ENCODE measurements around the gene MFSD1.

MFSD1 gene, protein sequence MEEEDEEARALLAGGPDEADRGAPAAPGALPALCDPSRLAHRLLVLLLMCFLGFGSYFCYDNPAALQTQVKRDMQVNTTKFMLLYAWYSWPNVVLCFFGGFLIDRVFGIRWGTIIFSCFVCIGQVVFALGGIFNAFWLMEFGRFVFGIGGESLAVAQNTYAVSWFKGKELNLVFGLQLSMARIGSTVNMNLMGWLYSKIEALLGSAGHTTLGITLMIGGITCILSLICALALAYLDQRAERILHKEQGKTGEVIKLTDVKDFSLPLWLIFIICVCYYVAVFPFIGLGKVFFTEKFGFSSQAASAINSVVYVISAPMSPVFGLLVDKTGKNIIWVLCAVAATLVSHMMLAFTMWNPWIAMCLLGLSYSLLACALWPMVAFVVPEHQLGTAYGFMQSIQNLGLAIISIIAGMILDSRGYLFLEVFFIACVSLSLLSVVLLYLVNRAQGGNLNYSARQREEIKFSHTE

DNA sequence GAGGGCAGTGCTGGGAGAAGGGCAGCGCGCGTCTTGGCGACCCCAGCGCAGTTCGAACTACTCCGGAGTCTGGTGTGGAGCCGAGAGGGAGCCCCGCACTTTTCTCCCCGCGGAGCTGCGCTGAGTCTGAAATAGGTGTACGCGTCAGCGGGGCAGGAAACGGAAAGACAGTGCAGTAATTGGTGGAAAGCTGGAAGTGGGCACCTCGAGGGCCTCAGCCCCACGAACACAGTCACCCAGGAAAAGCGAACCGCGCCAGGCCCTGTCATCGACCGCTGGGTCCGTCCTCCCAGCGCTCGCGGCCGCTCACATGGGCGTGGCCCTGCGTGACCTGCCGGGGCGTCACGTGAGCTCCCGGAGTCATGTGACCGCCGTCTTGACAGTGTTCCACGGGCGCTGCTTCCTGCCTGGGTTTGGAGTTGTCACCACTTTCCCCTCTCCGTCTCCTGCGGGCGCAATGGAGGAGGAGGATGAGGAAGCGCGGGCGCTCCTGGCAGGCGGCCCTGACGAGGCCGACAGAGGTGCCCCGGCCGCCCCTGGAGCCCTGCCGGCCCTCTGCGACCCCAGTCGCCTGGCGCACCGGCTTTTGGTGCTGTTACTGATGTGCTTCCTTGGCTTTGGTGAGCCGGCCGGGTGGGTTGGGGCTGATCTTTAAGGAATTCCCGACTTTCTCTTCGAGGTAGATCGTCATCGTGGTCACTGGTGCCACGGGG lies at the start of gene MFSD1:
MFSD1 (plus strand) TSS at position 359 of the 713 bp plus-strand sequence; CDS start at position 458, 99 bp downstream.
- Histone ChIP-seq H3K4me3 (peak within 1 kb of the TSS; percentile 64 to 96 (median 75)), H3K27ac (peak within 1 kb of the TSS; percentile 66 to 96 (median 89))

DNA sequence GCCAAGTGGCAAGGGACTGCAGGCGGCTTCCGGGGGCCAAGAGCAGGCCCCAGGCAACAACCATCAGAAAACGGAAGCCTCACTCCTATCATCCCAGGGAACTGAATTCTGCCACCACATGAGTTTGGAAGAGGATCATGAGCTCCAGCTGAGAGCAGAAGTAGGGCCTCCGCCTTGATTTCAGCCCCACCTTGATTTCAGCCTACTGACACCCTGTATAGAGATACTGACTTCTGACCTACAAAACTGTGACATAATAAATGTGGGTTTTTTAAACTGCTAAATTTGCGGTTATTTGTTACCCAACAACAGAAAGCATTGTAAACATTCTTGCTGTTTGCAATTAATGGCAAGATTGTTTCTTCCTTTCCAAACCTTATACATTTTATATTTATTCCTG lies 48.0 kb upstream of the MFSD1 start:
- no peak overlapping the region for H3K4me3 ChIP-seq
- H3K27ac ChIP-seq: no peak overlapping the region

DNA sequence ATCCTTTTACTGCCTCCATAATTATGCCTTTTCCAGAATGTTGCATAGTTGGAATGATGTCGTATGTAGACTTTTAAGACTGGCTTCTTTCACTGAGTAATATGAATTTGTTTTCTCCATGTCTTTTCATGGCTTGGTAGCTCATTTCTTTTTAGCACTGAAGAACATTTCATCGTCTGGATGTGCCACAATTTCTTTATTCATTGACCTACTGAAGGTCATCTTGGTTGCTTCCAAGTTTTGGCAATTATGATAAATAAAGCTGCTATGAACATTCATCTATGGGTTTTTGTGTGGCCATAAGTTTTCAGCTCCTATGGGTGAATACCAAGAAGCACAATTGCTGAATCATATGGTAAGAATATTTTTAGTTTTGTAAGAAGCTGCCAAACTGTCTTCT lies 46.4 kb upstream of the MFSD1 start:
- Histone ChIP-seq H3K27ac (no peak overlapping the region), H3K4me3 (no peak overlapping the region)

DNA sequence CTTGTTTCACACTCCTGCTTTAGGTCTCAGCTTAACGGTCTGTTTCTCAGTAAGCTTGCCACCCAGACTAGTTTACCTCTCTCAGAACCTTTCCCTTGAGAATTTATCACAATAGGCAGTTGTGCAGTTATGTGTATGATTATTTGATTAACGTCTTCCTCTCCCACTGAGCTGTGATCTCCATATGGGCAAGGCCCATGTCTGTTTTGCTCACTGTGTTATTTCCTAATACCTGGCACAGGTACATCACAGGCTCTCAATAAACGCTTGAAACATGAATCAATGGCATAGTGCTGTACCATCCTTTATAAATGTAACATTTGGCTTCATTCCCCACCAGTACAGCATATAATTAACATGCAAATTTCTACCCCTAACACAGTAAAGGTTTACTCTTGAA lies 40.5 kb upstream of the MFSD1 start:
- no peak overlapping the region for H3K4me3 ChIP-seq
- H3K27ac ChIP-seq: no peak overlapping the region

DNA sequence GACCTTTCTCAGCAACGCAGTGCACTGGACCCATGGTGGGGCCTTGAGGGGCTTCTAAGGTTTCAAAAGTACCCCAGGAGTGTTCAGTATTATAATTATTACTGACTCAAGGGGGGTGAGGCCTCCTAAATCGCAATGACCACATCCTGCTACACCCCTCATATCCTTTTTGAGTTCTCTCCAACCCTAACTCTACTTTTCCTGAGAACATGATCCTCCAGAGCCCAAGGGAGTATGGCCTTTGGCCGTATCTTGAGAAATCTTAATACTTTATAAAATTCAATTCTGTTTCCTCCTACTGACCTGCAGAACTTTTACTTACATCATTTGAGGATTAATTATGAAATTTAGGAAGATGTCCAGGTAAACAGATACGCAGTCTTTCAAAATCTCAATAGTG lies 39.2 kb upstream of the MFSD1 start:
- H3K4me3 ChIP-seq: no peak overlapping the region
- H3K27ac ChIP-seq: no peak overlapping the region

DNA sequence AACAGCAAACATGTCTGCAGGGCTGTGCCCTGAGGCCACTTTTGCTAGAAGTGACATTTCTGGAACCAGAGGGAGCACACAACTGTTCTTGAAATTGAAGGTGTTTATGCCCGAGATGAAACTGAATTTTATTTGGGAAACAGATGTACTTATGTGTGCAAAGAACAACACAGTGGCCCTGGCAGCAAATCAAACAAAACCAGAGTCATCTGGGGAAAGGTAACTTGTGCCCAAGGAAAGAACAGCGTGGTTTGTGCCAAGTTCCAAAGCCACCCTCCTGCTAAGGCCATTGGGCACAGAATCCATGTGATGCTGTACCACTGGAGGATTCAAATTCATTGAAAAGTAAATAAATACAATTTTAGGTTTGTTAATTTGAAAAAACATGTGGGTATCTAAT lies 38.4 kb upstream of the MFSD1 start:
- Histone ChIP-seq H3K27ac (no peak overlapping the region), H3K4me3 (no peak overlapping the region)

DNA sequence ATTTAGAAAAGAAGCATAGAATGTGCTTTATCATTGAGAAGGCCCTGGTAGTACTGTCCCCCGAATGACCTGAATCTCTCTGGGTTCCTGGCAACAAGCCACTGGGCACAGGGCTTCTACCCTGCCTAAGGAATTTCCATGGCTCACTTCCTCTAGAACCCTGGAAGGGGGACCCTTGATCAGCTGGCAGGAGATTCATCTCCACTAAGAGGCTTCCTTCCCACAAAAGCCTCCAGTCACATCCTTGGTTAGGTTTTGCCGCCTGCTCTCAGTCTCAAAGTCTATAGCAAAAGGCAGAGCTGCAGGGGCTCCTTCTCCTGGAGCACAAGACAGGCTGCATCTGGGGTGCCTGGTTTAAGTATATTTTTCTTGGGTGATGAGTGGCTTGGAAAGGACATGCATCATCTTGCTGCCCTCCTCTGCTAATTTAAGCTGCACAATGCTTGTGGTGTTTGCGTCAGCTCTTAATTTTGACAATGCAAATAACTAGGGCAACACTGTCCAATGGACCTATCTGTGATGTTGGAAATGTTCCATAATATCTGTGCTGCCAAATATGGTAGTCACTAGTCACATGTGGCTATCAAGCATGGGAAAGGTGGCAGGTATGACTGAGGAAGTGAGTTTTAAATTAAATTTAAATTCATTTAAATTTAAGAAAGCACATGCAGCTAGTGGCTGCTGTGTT lies 36.2 kb upstream of the MFSD1 start:
- peak overlapping the region in 2 of 21 experiments; percentile 5 to 43 for H3K27ac ChIP-seq
- H3K4me3 ChIP-seq: no peak overlapping the region

DNA sequence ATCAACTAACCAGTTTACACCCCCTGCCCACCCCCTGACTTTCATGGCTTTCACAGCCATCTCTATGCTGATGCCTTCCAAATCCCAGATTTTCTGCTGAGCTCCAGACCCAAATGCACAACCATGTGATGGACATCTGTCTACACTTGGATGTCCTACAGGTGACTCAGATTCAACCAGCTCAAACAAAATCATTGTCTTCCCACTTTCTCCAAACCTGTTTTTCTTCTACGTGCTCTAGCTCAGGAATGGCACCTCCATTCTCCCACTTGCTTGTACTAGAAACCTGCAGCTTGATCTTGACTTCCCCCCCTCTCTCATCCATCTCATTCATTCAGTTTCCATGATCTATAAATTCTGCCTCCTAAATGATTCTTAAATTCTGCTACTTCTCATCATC lies 35.5 kb upstream of the MFSD1 start:
- peak overlapping the region in 2 of 21 experiments; percentile 5 to 43 for H3K27ac ChIP-seq
- no peak overlapping the region for H3K4me3 ChIP-seq

DNA sequence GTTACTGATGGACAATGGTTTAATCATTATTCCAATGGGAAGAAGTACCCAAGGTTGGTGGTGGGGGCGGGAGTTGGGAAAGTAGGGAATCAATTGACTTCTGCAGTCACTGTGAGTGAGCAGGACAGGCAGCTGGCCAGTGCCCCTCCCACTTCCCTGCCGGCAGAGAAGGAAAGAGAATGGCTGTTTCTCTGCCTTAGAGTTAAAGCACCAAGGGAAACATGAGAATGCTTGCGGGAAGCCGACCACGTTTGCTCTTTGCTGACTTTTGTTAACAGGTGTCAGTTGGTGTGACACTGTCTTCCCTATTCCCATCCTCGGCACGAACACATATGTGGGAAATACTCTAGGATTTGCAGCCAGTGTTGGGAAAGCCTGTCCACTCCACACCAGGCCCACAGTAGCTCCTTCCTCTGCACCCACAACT lies 33.5 kb upstream of the MFSD1 start:
- Histone ChIP-seq H3K4me3 (no peak overlapping the region), H3K27ac (peak overlapping the region in 2 of 21 experiments; percentile 5 to 15)

DNA sequence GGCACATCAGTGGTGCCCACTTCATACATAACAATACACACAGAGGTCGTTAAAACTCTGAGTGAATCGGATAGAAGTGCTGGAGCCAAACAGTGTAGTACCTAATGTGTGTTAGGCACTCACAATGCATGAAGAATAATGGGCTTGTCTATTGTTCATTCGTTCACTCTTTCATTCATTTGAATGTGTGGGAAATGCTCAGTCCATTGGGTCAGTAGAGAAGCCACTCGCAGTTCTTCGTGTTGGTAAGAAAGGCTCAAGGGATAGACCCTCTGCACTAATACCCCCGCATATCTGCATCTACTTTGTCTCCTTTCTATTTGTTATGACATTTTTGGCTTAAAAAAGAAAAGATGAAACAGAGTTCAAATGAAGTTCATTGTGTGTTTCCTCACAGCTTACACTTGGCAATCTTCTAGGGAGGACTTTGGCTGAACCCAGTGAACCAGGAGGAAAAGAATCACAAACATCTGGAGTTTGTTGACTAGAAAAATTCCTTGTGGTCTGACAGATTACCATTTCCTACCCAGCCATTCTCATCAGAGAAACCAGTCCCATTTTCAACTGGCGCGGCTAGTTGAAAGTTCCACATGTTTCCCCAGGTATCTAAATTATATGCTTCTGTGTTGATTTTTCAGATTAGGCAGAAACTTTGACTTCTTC lies 32.8 kb upstream of the MFSD1 start:
- Histone ChIP-seq H3K4me3 (no peak overlapping the region), H3K27ac (peak overlapping the region in 4 of 21 experiments; percentile 5 to 20 (median 11))

DNA sequence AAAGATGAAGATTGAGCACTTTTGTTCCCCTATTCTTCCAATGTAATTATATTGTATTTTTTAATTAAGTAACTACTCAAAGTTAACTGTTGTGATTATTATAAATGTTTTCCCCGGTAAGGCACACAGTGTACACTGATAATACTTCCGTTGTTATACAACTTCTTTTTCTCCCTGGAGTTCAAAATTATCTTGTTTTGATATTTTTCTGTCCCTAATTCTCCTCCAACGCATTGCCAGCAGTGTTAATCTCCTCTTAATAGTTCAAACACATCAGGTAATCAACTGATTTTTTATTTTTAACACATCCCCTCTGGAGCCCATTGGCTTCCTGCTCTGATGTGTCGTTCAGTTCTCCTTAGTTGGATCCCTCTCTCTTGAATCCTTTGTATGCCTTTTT lies 32.3 kb upstream of the MFSD1 start:
- no peak overlapping the region for H3K4me3 ChIP-seq
- H3K27ac ChIP-seq: peak overlapping the region in 2 of 21 experiments; percentile 7 to 20

DNA sequence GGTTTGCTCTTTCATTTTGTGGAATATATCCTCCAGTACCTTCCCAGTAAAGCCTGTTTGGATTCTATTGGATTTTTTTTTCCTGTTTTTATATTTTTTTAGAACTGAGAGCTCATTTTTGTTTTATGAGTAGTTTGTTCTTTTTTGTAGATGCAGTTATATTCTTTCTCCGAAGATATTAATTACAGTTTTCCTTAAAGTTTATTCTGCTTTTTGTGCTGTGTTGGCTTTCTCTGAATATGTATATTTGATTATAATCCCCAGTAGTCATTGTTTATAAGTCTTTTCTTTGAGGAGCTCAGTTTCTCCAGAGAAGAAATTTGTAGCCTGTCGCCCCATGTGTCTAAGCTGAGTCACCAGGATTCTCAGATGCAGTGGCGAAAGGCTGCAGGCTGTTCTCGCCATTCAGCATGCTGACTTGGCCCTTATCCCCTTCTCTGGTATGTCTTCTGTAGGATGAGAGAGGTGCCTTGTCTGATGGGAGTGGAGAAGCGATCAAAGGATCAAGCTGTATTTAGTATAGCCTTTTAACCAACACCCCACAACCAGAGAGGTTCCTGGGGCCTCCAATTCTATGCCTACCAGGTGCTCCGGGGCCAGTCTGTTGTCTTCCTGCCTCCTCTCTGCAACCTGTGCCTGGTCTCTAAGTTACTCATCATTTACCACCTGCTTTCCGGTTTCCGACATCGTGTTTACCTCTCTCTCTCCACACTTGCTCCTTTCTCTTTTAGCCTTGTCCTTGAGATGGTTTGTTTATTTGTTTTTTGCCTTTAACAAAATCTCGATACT lies 31.7 kb upstream of the MFSD1 start:
- no peak overlapping the region for H3K27ac ChIP-seq

DNA sequence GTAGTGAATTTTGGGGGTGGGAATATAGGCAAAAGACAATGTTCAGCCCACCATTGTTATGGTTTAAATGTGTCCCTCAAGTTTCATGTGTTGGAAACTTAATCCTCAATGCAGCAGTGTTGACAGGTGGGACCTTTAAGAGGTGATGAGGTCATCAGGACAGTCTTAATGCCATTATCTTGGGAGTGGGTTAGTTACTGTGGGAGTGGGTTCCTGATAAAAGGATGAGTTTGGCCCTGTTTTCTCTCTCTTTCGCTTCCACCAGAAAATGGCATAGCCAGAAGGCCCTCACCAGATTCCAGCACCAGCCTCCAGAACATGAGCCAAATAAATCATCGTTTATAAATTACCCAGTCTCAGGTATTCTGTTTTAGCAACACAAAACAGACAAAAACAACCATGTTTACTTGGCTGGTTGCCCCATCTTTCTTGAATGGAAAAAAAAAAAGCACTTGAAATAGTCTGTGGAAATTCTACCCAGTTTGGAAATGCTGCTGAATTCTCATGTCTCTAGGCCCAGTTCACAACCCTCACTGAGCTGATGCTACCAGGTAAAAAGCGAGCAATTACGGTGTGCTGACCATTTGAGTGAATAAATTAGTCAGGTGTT lies 31.0 kb upstream of the MFSD1 start:
- no peak overlapping the region for H3K4me3 ChIP-seq
- H3K27ac ChIP-seq: no peak overlapping the region

More for the DNA sequence above, 31.7 kb upstream of the MFSD1 start:
- H3K4me3 ChIP-seq: no peak overlapping the region

DNA sequence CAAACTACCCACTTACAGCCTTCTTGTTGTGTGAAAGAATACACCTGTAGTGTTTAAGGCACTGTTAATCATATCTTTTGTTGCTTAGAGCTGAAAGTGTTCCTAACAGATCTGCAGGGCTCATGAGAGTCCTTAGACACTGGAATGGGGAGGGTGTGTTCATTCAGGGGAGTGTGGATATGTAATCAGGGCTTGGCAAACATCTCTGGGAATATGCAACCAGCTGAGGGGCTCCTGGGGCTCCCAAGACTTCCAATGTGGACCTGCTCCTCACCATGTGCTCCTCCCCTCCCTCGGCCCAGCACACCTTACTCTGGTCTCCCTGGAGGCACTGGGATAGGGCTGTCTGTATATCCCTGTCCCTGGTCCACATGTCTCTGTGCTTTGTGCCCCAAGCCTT lies 30.3 kb upstream of the MFSD1 start:
- Histone ChIP-seq H3K4me3 (no peak overlapping the region), H3K27ac (peak overlapping the region in 1 of 21 experiments; percentile 20)

DNA sequence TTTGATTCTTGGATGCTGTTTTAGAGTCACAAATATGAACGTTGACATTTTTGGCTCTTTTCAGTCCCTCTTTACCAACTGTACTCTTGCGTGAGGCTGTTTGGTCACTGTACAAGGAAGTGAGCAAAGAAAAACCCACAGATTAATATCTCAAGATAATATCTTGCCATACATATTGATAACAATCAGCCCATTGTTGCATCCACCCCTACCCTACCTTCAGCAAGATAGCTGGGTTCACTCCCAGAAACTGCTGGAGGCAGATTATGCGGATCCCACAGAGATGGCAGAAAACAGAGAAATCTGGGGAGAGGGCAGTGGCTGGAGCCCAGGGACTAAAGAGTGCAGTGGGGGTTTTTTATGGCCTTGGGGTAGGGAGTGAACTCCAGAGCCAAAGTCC lies 29.9 kb upstream of the MFSD1 start:
- Histone ChIP-seq H3K27ac (peak overlapping the region in 1 of 21 experiments; percentile 20), H3K4me3 (no peak overlapping the region)

DNA sequence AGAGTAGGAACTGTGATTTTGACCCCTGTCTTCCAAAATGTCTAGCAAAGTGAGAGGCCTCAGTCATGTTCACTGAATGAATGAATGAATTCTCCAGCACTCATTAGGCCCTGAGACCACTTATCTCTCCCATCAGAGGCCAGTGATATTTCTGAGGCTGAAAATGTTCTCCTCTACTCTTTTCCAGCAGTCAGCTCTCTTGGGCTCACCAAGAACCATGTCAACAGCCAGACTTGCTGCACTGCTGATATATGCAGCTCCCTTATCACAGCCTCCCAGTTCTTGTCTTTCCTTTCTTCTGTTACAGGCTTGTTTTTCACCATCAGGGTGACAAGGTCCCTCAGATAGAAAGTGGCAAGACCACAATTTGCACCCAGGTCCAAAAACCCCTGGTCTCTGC lies 28.7 kb upstream of the MFSD1 start:
- Histone ChIP-seq H3K4me3 (no peak overlapping the region), H3K27ac (no peak overlapping the region)

DNA sequence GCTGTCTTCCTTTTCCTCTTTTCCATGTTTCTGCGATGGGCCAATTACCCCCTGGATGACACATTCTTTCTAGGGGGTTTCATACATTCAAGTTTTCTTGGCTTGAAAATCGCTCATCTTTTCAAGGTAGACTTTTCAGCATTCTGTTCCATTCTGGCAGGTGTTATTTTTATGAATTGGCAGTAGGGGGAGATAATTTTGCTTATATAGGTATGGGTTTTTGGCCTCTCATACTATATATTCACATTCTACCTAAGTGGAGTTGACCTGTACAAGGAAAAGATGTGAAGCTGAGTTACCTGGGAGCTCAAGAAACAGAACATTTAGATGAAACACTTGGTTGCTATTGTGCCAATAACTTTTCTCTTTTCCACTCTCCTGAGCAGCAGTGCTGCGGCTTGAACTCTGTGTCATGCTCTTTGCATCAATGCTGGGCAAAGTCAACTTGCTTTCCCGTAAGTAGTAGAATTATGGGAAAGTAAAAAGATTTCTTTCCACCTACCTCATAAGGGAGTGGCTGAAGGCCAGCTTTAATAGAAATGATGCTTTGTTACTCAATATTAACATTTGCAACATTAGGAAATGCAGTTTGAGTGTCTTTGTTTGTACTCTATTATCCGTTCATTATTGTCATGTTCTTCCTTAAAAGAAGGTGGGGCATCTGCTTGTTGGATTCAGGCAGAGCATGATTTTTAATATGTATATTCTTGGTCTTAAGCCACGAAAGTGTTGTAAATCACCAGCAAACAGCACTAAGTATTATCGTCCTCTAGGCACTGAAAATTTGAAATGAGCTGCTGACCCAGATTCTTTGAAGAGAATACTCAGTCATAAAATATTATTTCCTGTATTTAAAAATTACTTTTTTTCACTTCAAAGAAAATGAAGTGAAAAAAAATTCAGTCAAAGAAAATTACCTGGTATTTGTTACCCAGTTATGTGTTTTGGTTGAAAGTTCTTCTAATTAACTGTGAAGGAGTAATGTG lies 27.7 kb upstream of the MFSD1 start:
- H3K27ac ChIP-seq: no peak overlapping the region
- no peak overlapping the region for H3K4me3 ChIP-seq
